Measurements from ENCODE around the gene BABAM2.

DNA sequence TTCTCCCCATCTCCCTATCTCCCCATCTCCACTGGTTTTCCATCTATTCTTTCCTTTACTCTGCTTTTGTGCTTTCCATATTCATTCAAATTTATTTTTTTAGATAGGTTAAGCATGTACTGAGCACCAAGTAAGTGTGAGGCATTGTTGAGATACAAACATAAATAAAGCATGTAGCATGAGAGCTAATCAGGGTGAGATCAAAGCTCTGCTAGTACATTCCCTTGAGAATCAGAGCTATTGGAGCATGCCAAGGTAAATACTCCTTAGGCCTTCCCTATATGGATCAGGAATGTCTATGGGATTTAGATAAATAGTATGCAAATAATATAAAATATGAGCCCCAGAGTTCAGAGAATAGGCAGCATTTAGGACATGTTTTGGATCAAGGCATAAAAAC is 25.3 kb downstream of the BABAM2 start:
- TF ChIP-seq, protein P1, sequence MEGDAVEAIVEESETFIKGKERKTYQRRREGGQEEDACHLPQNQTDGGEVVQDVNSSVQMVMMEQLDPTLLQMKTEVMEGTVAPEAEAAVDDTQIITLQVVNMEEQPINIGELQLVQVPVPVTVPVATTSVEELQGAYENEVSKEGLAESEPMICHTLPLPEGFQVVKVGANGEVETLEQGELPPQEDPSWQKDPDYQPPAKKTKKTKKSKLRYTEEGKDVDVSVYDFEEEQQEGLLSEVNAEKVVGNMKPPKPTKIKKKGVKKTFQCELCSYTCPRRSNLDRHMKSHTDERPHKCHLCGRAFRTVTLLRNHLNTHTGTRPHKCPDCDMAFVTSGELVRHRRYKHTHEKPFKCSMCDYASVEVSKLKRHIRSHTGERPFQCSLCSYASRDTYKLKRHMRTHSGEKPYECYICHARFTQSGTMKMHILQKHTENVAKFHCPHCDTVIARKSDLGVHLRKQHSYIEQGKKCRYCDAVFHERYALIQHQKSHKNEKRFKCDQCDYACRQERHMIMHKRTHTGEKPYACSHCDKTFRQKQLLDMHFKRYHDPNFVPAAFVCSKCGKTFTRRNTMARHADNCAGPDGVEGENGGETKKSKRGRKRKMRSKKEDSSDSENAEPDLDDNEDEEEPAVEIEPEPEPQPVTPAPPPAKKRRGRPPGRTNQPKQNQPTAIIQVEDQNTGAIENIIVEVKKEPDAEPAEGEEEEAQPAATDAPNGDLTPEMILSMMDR (IDR thresholded peaks at IDR 0.05) = no peak
- no peak for TF ChIP-seq POLR2A (IDR thresholded peaks at IDR 0.05)

All from right lobe of liver (tissue), 4 donors.